Right lobe of liver (tissue), 4 donors: ENCODE results near the gene MYO16.

Experiments
- CTCF ChIP-seq, 4 donors: fragments of 200-600 bp in 3 of 4; fragments of 450-650 bp in 1 of 4; IDR thresholded peaks; one replicate each; pipeline versions ENCODE4 v1.5.1 to v1.8.0; 2016 to 2022; ENCODE audit warnings: antibody characterized with exemption in 4 of 4, mild to moderate bottlenecking in 2 of 4
- POLR2A ChIP-seq: fragments of 450-650 bp; IDR thresholded peaks from one replicate; pipeline ENCODE4 v1.6.1; 2017; ENCODE audit warnings: antibody characterized with exemption, mild to moderate bottlenecking
- donor health status: DM: no; HTN: no; CAD: no.
- donor health status: DM: no; HTN: no; CAD: no.
- donor health status: DM: no; HTN: yes; CAD: no.

- no peak for TF ChIP-seq CTCF (IDR thresholded peaks at IDR 0.05)
- TF ChIP-seq POLR2A: no peak
Observed at GRCh38 chr13:109158383-109158782, 529.0 kb downstream of the MYO16 start.
